Upper lobe of right lung (tissue), 1 donor: ENCODE results near the gene SP4. TPM values are rescaled to one million over a fixed set of nuclear protein-coding genes. Genes with fewer than 3 reads are reported as not detected.

Experiments used
- ATAC-seq: fragments of 200-7000 bp; cut with Tn5 transposase; one replicate; pipeline ENCODE4 v1.9.1; 2020; ENCODE audit warnings: mild to moderate bottlenecking, moderate library complexity
- DNase-seq: peaks from one replicate; pipeline ENCODE4 v3.0.0-alpha.2; 2020
- H3K27ac ChIP-seq: fragments of 200-600 bp; one replicate; pipeline ENCODE4 v1.8.0; 2022
- H3K27me3 ChIP-seq: fragments of 200-600 bp; one replicate; pipeline ENCODE4 v1.8.0; 2022; ENCODE audit warnings: mild to moderate bottlenecking
- H3K36me3 ChIP-seq: fragments of 200-600 bp; one replicate; pipeline ENCODE4 v1.8.0; 2022
- H3K4me1 ChIP-seq: fragments of 200-600 bp; one replicate; pipeline ENCODE4 v1.8.0; 2022
- H3K4me3 ChIP-seq: fragments of 200-600 bp; one replicate; pipeline ENCODE4 v1.8.0; 2022; ENCODE audit warnings: mild to moderate bottlenecking
- H3K9me3 ChIP-seq: fragments of 200-600 bp; one replicate; pipeline ENCODE4 v1.8.0; 2022
- intact Hi-C: fragments of 100-400 bp; cut with DNase I; formaldehyde crosslinking; loops from one replicate; pipeline ENCODE4 v1.11.0; 2022
- total RNA-seq: library from RNA; stranded (reverse); fragmentation: NEBNext Ultra II Directional; extraction: Animal tissue kit (Norgen Biotek cat#: 25700); gene quantifications from one replicate; pipeline ENCODE4 v1.2.1, GENCODE V29; 2021
- TF ChIP-seq, protein P1 (sequence below): fragments of 200-600 bp; IDR thresholded peaks from one replicate; pipeline ENCODE4 v1.8.0; 2022; ENCODE audit warnings: antibody characterized with exemption
- donor health status: DM: no; HTN: yes; CAD: no; lungs with severe emphysema.

The SP4 gene
- total RNA-seq, 1 donor from 2014 or later: 8.2 TPM

GRCh38 chr7:21429021-21429420 is 1.1 kb downstream of the SP4 start:
- Histone ChIP-seq H3K27me3 (no peaks in the 10 kb centered on the region), H3K4me3 (peak overlapping the region; percentile 93), H3K4me1 (peaks cover 39% of the 10 kb centered on the region), H3K9me3 (no peaks in the 10 kb centered on the region), H3K27ac (peak overlapping the region; percentile 98), H3K36me3 (peaks cover 4% of the 10 kb centered on the region)
- no peak for ATAC-seq
- intact Hi-C loops: no loop called here
- no peak for DNase-seq
- TF ChIP-seq, protein P1, sequence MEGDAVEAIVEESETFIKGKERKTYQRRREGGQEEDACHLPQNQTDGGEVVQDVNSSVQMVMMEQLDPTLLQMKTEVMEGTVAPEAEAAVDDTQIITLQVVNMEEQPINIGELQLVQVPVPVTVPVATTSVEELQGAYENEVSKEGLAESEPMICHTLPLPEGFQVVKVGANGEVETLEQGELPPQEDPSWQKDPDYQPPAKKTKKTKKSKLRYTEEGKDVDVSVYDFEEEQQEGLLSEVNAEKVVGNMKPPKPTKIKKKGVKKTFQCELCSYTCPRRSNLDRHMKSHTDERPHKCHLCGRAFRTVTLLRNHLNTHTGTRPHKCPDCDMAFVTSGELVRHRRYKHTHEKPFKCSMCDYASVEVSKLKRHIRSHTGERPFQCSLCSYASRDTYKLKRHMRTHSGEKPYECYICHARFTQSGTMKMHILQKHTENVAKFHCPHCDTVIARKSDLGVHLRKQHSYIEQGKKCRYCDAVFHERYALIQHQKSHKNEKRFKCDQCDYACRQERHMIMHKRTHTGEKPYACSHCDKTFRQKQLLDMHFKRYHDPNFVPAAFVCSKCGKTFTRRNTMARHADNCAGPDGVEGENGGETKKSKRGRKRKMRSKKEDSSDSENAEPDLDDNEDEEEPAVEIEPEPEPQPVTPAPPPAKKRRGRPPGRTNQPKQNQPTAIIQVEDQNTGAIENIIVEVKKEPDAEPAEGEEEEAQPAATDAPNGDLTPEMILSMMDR: no peak

DNA sequence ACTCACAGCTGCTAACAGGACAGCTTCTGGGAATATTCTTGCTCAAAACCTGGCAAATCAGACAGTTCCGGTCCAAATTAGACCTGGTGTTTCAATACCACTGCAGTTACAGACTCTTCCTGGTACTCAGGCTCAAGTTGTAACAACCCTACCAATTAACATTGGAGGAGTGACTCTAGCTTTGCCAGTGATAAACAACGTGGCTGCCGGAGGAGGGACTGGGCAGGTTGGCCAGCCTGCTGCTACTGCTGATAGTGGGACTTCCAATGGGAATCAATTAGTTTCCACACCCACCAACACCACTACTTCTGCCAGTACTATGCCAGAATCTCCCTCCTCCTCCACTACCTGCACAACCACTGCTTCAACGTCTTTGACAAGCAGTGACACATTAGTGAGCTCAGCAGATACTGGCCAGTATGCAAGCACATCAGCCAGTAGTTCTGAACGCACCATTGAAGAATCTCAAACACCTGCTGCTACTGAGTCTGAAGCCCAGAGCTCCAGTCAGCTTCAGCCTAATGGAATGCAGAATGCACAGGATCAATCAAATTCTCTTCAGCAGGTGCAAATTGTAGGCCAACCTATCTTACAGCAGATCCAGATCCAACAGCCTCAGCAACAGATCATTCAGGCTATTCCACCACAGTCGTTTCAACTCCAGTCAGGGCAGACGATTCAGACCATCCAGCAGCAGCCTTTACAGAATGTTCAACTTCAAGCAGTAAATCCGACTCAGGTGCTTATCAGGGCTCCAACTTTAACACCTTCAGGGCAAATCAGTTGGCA is 2.1 kb downstream of the SP4 start:
- intact Hi-C loops: no loop called here
- no peak for DNase-seq
- H3K4me3 ChIP-seq: no peak overlapping the region

GRCh38 chr7:21430575-21430954 is 2.7 kb downstream of the SP4 start:
- no peak overlapping the region for H3K27ac ChIP-seq
- peaks cover 39% of the 10 kb centered on the region for H3K4me1 ChIP-seq
- no peak overlapping the region for H3K4me3 ChIP-seq

More for the DNA sequence above, 2.1 kb downstream of the SP4 start:
- no peaks in the 10 kb centered on the region for H3K9me3 ChIP-seq
- ATAC-seq: no peak
- H3K4me1 ChIP-seq: peaks cover 39% of the 10 kb centered on the region
- H3K36me3 ChIP-seq: peaks cover 4% of the 10 kb centered on the region
- TF ChIP-seq, protein P1: no peak
- no peak overlapping the region for H3K27ac ChIP-seq
- H3K27me3 ChIP-seq: no peaks in the 10 kb centered on the region

GRCh38 chr7:21443149-21443841 is 15.4 kb downstream of the SP4 start:
- DNase-seq (no peak), ATAC-seq (no peak)
- TF ChIP-seq, protein P1: no peak
- no peaks in the 10 kb centered on the region for H3K4me1 ChIP-seq
- H3K27me3 ChIP-seq: no peaks in the 10 kb centered on the region
- H3K9me3 ChIP-seq: no peaks in the 10 kb centered on the region
- H3K4me3 ChIP-seq: no peak overlapping the region
- no peaks in the 10 kb centered on the region for H3K36me3 ChIP-seq
- H3K27ac ChIP-seq: no peak overlapping the region
- intact Hi-C loops: no loop called here

More at GRCh38 chr7:21430575-21430954, 2.7 kb downstream of the SP4 start:
- intact Hi-C loops: no loop called here
- DNase-seq: no peak
- TF ChIP-seq, protein P1: no peak
- H3K9me3 ChIP-seq: no peaks in the 10 kb centered on the region
- ATAC-seq: no peak
- no peaks in the 10 kb centered on the region for H3K27me3 ChIP-seq
- H3K36me3 ChIP-seq: peaks cover 4% of the 10 kb centered on the region

DNA sequence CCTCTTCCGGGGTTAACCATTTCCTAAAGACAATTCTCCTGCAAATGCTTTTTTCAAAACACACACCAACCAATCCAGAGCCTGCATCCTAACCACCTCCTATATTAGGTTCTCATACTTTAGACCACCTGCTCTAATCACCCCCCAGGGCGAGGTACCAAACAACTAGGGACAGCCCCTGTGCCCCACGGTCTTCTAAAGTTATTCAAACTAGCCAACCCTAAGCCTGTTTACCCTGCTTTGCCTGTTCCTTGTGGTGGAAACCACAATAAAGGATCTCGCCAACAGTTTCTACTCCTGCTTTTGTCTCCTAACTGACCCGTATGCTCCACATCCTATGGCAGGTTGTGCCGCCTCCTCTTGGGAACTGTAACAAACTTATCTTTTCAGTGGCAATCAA is 21.1 kb downstream of the SP4 start:
- DNase-seq (no peak), ATAC-seq (no peak)
- TF ChIP-seq, protein P1: no peak
- H3K27ac ChIP-seq: no peak overlapping the region
- no peaks in the 10 kb centered on the region for H3K36me3 ChIP-seq
- H3K4me1 ChIP-seq: peaks cover 4% of the 10 kb centered on the region
- peaks cover under 1% of the 10 kb centered on the region for H3K9me3 ChIP-seq
- H3K27me3 ChIP-seq: no peaks in the 10 kb centered on the region
- intact Hi-C loops: no loop called here
- no peak overlapping the region for H3K4me3 ChIP-seq
